NT2/D1 (cell line): ENCODE measurements around the gene XAB2.

Source experiments
- DNase-seq: peaks from one replicate; pipeline ENCODE4 v3.0.0-alpha.2; 2011; ENCODE audit warnings: low read depth, low spot score
- H3K27me3 ChIP-seq: 2 replicates; pipeline ENCODE4 v1.6.0; 2011; ENCODE audit warnings: mild to moderate bottlenecking; ENCODE audit not compliant: insufficient read length, insufficient read depth
- H3K36me3 ChIP-seq: 2 replicates; pipeline ENCODE4 v1.6.1; 2011; ENCODE audit warnings: mild to moderate bottlenecking, low read length, mixed read lengths; ENCODE audit not compliant: insufficient read depth, insufficient read length
- H3K4me1 ChIP-seq: 2 replicates; pipeline ENCODE4 v1.5.1; 2011; ENCODE audit not compliant: insufficient read depth, insufficient read length
- H3K4me3 ChIP-seq: 2 replicates; pipeline ENCODE4 v1.5.1; 2011; ENCODE audit warnings: low read depth; ENCODE audit not compliant: insufficient read length
- H3K9ac ChIP-seq: 2 replicates; pipeline ENCODE4 v1.6.0; 2011; ENCODE audit warnings: low read depth; ENCODE audit not compliant: insufficient read length
- H3K9me3 ChIP-seq: 2 replicates; pipeline ENCODE4 v1.5.1; 2011; ENCODE audit warnings: mild to moderate bottlenecking, low read length; ENCODE audit not compliant: insufficient read depth
- SUZ12 ChIP-seq: IDR thresholded peaks from 2 replicates; pipeline ENCODE4 v1.6.1; 2011; ENCODE audit not compliant: insufficient read length, insufficient read depth; ENCODE audit errors: extremely low read depth
- YY1 ChIP-seq: IDR thresholded peaks from 2 replicates; pipeline ENCODE4 v1.6.1; 2011; ENCODE audit not compliant: insufficient read length, insufficient read depth
- ZNF274 ChIP-seq: IDR thresholded peaks from 2 replicates; pipeline ENCODE4 v1.6.1; 2011; ENCODE audit warnings: mild to moderate bottlenecking, low read depth, low read length

The XAB2 gene

DNA sequence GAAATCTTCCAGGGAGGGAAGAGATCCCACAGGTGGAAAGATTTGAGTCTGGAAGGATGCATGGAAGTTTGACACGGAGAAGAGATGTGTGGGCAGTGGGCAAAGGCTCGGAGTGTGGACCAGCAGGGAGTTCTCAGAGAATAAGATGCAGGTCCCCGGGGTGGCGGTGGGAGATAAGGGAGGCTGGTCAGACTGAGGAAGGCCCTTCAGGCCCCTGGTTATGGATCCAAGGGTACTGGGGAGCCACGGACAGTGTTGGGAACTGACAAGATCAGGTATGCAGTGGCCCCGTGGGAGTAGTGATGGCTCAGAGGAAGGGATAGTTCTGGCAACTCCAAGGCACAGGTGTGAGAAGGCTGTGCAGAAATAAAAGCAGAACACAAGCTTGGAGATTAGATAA lies 31.2 kb downstream of the XAB2 start:
- Histone ChIP-seq H3K9ac (no peak overlapping the region), H3K9me3 (no peaks in the 10 kb centered on the region), H3K4me1 (peaks cover 12% of the 10 kb centered on the region), H3K4me3 (no peak overlapping the region), H3K27me3 (peaks cover 20% of the 10 kb centered on the region), H3K36me3 (no peaks in the 10 kb centered on the region)
- DNase-seq = no peak
- TF ChIP-seq YY1 (no peak), SUZ12 (no peak), ZNF274 (no peak)

- DNase-seq = no peak
- Histone ChIP-seq H3K4me3 (no peak overlapping the region), H3K36me3 (no peaks in the 10 kb centered on the region), H3K27me3 (peaks cover 20% of the 10 kb centered on the region), H3K4me1 (peaks cover 12% of the 10 kb centered on the region), H3K9ac (no peak overlapping the region), H3K9me3 (no peaks in the 10 kb centered on the region)
- TF ChIP-seq ZNF274 = no peak
- TF ChIP-seq YY1 = no peak
- no peak for TF ChIP-seq SUZ12
These were observed 31.7 kb downstream of the XAB2 start for GRCh38 chr19:7597689-7598088.

DNA sequence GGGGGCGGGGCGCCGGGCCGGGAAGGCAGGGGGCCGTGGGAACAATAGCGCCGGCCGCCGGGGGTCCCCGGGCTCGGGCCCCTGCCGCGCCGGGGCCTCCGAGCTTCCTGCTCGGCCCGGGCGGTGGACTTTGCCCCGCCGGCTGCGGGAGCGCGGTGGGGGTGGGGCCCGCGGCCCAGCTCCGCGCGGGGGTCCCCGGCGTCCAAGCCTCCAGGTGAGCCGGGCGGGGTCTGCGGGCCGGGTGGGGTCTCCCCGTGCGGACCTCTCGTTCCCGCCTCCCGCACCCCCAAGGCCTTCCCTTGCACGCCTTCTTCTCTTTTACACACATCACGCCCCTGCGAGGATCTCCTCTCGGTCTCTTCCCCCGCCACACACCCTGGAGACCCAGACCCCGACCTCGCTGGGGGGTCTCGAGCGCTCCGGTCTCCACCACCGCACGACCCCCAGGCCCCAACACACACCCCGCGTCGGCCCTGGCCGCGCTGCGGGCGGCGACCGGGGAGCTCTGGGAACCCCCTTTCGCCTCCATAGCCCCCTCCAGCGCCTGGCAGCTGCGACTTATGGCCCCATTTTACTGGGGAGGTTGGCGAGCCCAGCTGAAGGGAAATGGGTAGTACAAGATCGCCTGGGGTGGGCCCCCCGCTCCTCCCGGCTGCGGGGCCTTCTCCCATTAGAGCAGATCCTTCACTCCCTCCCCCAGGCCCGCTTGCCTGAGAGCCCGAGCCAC lies 33.0 kb downstream of the XAB2 start:
- Histone ChIP-seq H3K27me3 (peaks cover 20% of the 10 kb centered on the region), H3K36me3 (no peaks in the 10 kb centered on the region), H3K4me1 (peaks cover 12% of the 10 kb centered on the region), H3K4me3 (peak overlapping the region; percentile 61), H3K9ac (peak overlapping the region; percentile 80), H3K9me3 (no peaks in the 10 kb centered on the region)
- no peak for DNase-seq
- TF ChIP-seq YY1 (no peak), ZNF274 (no peak), SUZ12 (no peak)

DNA sequence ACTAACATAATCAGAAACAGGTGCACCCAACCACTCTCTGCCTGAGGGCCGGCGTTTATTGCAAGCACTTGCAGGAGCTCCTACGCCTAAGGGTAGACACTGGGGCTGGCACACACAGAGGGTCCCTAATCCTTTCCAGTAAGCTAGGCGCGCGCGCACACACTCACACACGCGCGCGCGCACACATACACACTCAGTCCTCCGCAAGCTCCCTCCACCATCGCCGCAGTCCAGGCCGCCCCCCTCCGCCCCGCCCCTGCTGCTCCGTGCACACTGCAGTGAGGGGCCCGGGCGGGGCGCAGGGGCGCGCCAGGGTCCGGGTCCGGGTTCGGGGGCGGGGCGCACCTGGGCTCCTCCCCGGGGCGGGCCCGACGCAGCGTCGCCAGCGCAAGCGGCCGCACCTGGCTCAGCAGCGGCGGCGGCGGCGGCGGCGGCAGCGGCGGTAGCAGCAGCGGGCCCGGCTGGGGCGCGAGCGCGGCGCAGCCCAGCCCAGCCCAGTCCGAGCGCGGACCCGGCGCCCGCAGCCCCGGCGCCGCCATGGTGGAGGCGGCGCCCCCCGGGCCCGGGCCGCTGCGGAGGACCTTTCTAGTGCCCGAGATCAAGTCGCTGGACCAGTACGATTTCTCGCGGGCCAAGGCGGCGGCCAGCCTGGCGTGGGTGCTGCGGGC lies 33.7 kb downstream of the XAB2 start, which contains the start of gene CAMSAP3:
TSS of gene CAMSAP3 (plus strand) at position 398 of the 668 bp plus-strand sequence. CDS start at position 538, 140 bp downstream.
- Histone ChIP-seq H3K9ac (peak within 1 kb of the TSS; percentile 80), H3K9me3 (no peaks in the 10 kb centered on the region), H3K4me3 (peak within 1 kb of the TSS; percentile 61), H3K4me1 (peaks cover 15% of the 10 kb centered on the region), H3K27me3 (peaks cover 20% of the 10 kb centered on the region), H3K36me3 (no peaks in the 10 kb centered on the region)
- TF ChIP-seq YY1 = no peak
- TF ChIP-seq SUZ12 = no peak
- no peak for TF ChIP-seq ZNF274
- peak; percentile 20 for DNase-seq

DNA sequence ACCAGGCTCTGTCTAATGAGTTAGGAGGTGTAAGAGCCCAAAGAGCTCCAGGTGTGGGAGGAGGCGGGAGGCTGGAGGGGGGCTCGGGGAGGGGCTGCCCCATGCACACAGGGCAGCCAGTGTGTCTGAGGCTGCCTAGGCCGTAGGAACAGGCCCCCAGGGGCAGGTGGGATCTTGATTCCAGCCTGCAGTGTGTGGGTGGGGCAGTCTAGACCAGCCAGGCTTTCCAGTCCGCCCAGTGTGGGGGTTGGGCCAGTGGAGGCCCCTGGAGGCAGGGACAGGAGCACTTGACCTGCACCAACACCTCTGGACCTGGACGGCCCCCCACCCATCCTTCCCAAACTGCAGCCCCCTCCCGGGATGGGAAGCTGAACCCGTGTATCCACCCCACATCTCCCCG lies 39.1 kb downstream of the XAB2 start:
- TF ChIP-seq SUZ12 (no peak), YY1 (no peak), ZNF274 (no peak)
- Histone ChIP-seq H3K36me3 (no peaks in the 10 kb centered on the region), H3K9me3 (no peaks in the 10 kb centered on the region), H3K4me1 (peaks cover 6% of the 10 kb centered on the region), H3K27me3 (peaks cover 5% of the 10 kb centered on the region), H3K9ac (no peak overlapping the region), H3K4me3 (no peak overlapping the region)
- DNase-seq = no peak

DNA sequence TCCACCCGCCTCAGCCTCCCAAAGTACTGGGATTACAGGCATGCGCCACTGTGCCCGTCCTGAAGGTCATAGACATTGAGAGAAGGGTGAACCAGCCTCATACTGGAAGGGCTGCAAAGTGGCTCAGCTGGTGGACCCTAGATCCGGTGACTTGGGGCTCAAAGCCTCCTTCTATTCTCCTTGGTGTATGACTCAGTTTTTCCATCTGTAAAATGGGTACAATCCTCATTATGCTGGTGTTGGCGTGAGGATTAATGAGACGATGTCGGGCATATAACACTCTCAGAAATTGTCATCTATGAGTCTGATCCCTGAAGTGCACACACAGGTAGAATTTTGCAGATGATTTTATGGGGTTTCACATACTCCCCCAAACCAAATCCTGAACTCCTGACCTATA lies 39.5 kb downstream of the XAB2 start:
- DNase-seq = no peak
- Histone ChIP-seq H3K9ac (no peak overlapping the region), H3K9me3 (no peaks in the 10 kb centered on the region), H3K4me1 (peaks cover 6% of the 10 kb centered on the region), H3K4me3 (no peak overlapping the region), H3K27me3 (peaks cover 2% of the 10 kb centered on the region), H3K36me3 (no peaks in the 10 kb centered on the region)
- no peak for TF ChIP-seq ZNF274
- no peak for TF ChIP-seq YY1
- TF ChIP-seq SUZ12 = no peak

DNA sequence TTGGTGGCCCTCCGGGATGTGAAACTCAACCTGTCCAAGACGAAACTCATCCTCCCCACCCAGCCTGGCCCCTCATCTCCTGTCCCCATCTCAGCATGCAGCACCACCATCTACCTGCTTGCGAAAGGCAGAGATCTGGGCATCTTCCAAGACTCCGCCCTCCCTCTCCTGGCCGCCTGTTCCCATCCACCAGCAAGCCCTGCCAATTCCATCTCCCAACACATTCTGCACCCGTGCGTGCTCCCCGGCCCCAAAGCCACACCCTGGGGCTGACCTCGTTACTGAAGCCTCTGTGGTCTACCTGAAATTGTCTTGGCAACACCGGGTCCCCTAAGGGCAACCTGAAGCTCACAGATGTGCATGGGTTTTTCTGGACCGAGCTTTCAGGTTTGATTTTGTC lies 46.9 kb downstream of the XAB2 start:
- TF ChIP-seq ZNF274 (no peak), YY1 (no peak), SUZ12 (no peak)
- DNase-seq = no peak
- H3K36me3 ChIP-seq = no peaks in the 10 kb centered on the region
- H3K27me3 ChIP-seq = no peaks in the 10 kb centered on the region
- H3K9ac ChIP-seq = peak overlapping the region; percentile 32
- no peaks in the 10 kb centered on the region for H3K9me3 ChIP-seq
- no peak overlapping the region for H3K4me3 ChIP-seq
- H3K4me1 ChIP-seq = peaks cover 4% of the 10 kb centered on the region
